HEK293 (cell line): ENCODE measurements around the gene TLDC2.
A peak's percentile ranks its signal among the peaks of the same experiment; 100 is the strongest.
"Not testable (repeated sequence)": the region's sequence is repeated elsewhere in the genome, so short reads cannot be mapped to it uniquely, and the experiment has no call there.

ENCODE experiments used
- CTCF ChIA-PET: fragments of 350-600 bp; formaldehyde crosslinking; extraction: SDS; loops from one replicate; lab custom pipeline; 2021; ENCODE audit warnings: antibody characterized with exemption; lab: Yijun Ruan, JAX
- POLR2A ChIA-PET: fragments of 300-600 bp; formaldehyde crosslinking; extraction: SDS; loops from one replicate; lab custom pipeline; 2020; ENCODE audit warnings: antibody characterized with exemption, inconsistent platforms; lab: Yijun Ruan, JAX
- H3K27ac ChIP-seq: fragments of 200-500 bp; sonication (Bioruptor generic); 2 replicates; pipeline ENCODE4 v1.5.1; 2014; ENCODE audit warnings: low read depth, low read length, control low read depth, inconsistent platforms; ENCODE audit errors: extremely low read depth
- H3K36me3 ChIP-seq, 2 experiments: fragments of 200-500 bp in 1 of 2; sonication (Bioruptor generic) in 1 of 2; 1 replicate in 1 of 2; 2 replicates in 1 of 2; pipeline ENCODE4 v1.5.1; 2014 to 2017; ENCODE audit warnings: inconsistent platforms in 2 of 2, low read length in 2 of 2; ENCODE audit not compliant: control insufficient read depth in 2 of 2, insufficient read depth in 1 of 2
- H3K4me1 ChIP-seq: fragments of 200-500 bp; sonication (Bioruptor generic); 2 replicates; pipeline ENCODE4 v1.5.1; 2014; ENCODE audit warnings: mild to moderate bottlenecking, low read length, inconsistent platforms; ENCODE audit not compliant: control insufficient read depth, insufficient read depth
- H3K4me3 ChIP-seq: 2 replicates; pipeline ENCODE4 v1.5.1; 2011; ENCODE audit warnings: low read depth, mild to moderate bottlenecking, control low read depth, low read length, moderate library complexity
- H3K9me3 ChIP-seq: fragments of 200-500 bp; sonication (Bioruptor generic); 2 replicates; pipeline ENCODE4 v1.5.1; 2014; ENCODE audit warnings: low read depth, low read length, inconsistent platforms; ENCODE audit not compliant: control insufficient read depth, insufficient read depth
- KLF1 ChIP-seq: fragments of 450-650 bp; formaldehyde crosslinking; IDR thresholded peaks from 2 replicates; pipeline ENCODE4 v1.5.1; 2016; ENCODE audit warnings: missing biosample characterization, missing genetic modification characterization
- MEIS1 ChIP-seq: sonication (generic); formaldehyde crosslinking; IDR thresholded peaks from 2 replicates; pipeline ENCODE4 v1.8.1; 2022; ENCODE audit warnings: missing genetic modification reagents, mild to moderate bottlenecking, borderline replicate concordance
- MYNN ChIP-seq: fragments of 450-650 bp; formaldehyde crosslinking; IDR thresholded peaks from 2 replicates; pipeline ENCODE4 v1.5.1; 2016; ENCODE audit warnings: missing biosample characterization, missing genetic modification characterization, borderline replicate concordance
- OVOL3 ChIP-seq: fragments of 450-650 bp; formaldehyde crosslinking; IDR thresholded peaks from 2 replicates; pipeline ENCODE4 v1.5.1; 2016; ENCODE audit warnings: missing biosample characterization, missing genetic modification characterization
- YY1 ChIP-seq: fragments of 450-650 bp; formaldehyde crosslinking; IDR thresholded peaks from 2 replicates; pipeline ENCODE4 v1.5.1; 2018; ENCODE audit warnings: missing biosample characterization, missing genetic modification characterization
- ZBTB17 ChIP-seq: fragments of 450-650 bp; formaldehyde crosslinking; IDR thresholded peaks from 2 replicates; pipeline ENCODE4 v1.5.1; 2016; ENCODE audit warnings: missing biosample characterization, missing genetic modification characterization
- ZBTB21 ChIP-seq: fragments of 450-650 bp; formaldehyde crosslinking; IDR thresholded peaks from 2 replicates; pipeline ENCODE4 v1.5.1; 2017; ENCODE audit warnings: missing biosample characterization, missing genetic modification characterization
- ZNF157 ChIP-seq: fragments of 450-650 bp; formaldehyde crosslinking; IDR thresholded peaks from 2 replicates; pipeline ENCODE4 v1.5.1; 2016; ENCODE audit warnings: missing biosample characterization, missing genetic modification characterization
- ZNF19 ChIP-seq: fragments of 450-650 bp; formaldehyde crosslinking; IDR thresholded peaks from 2 replicates; pipeline ENCODE4; 2016; ENCODE audit warnings: missing biosample characterization, missing genetic modification characterization, low read depth
- ZNF248 ChIP-seq: fragments of 450-650 bp; formaldehyde crosslinking; IDR thresholded peaks from 2 replicates; pipeline ENCODE4 v1.5.1; 2017; ENCODE audit warnings: missing biosample characterization, missing genetic modification characterization
- ZNF335 ChIP-seq: fragments of 450-650 bp; formaldehyde crosslinking; conservative IDR thresholded peaks from 2 replicates; pipeline ENCODE4 v1.5.1; 2016; ENCODE audit warnings: missing biosample characterization, missing genetic modification characterization
- ZNF366 ChIP-seq: fragments of 450-650 bp; formaldehyde crosslinking; conservative IDR thresholded peaks from 2 replicates; pipeline ENCODE4 v1.5.1; 2016; ENCODE audit warnings: missing biosample characterization, missing genetic modification characterization
- ZNF394 ChIP-seq: fragments of 450-650 bp; formaldehyde crosslinking; IDR thresholded peaks from 2 replicates; pipeline ENCODE4 v1.5.1; 2016; ENCODE audit warnings: missing biosample characterization, missing genetic modification characterization, mild to moderate bottlenecking, moderate library complexity, borderline replicate concordance
- ZNF558 ChIP-seq: fragments of 450-650 bp; formaldehyde crosslinking; IDR thresholded peaks from 2 replicates; pipeline ENCODE4 v1.5.1; 2016; ENCODE audit warnings: missing biosample characterization, missing genetic modification characterization
- ZNF621 ChIP-seq: fragments of 450-650 bp; formaldehyde crosslinking; IDR thresholded peaks from 2 replicates; pipeline ENCODE4 v1.5.1; 2017; ENCODE audit warnings: missing biosample characterization, missing genetic modification characterization
- ZNF623 ChIP-seq: fragments of 450-650 bp; formaldehyde crosslinking; IDR thresholded peaks from 2 replicates; pipeline ENCODE4 v1.5.1; 2016; ENCODE audit warnings: missing biosample characterization, missing genetic modification characterization
- ZNF629 ChIP-seq: fragments of 450-650 bp; formaldehyde crosslinking; IDR thresholded peaks from 2 replicates; pipeline ENCODE4 v1.5.1; 2017; ENCODE audit warnings: missing biosample characterization, missing genetic modification characterization
- ZNF654 ChIP-seq: fragments of 450-650 bp; formaldehyde crosslinking; IDR thresholded peaks from 2 replicates; pipeline ENCODE4 v1.5.1; 2016; ENCODE audit warnings: low read depth, missing biosample characterization, missing genetic modification characterization
- ZNF664 ChIP-seq: fragments of 450-650 bp; formaldehyde crosslinking; IDR thresholded peaks from 2 replicates; pipeline ENCODE4 v1.5.1; 2016; ENCODE audit warnings: missing biosample characterization, missing genetic modification characterization
- ZNF707 ChIP-seq: fragments of 450-650 bp; formaldehyde crosslinking; IDR thresholded peaks from 2 replicates; pipeline ENCODE4 v1.5.1; 2016; ENCODE audit warnings: missing biosample characterization, missing genetic modification characterization
- ZNF747 ChIP-seq: fragments of 450-650 bp; formaldehyde crosslinking; IDR thresholded peaks from 2 replicates; pipeline ENCODE4 v1.5.1; 2016; ENCODE audit warnings: missing biosample characterization, missing genetic modification characterization
- ZNF791 ChIP-seq: fragments of 450-650 bp; formaldehyde crosslinking; IDR thresholded peaks from 2 replicates; pipeline ENCODE4 v1.5.1; 2016; ENCODE audit warnings: missing biosample characterization, missing genetic modification characterization
- ZNF837 ChIP-seq: fragments of 450-650 bp; formaldehyde crosslinking; IDR thresholded peaks from 2 replicates; pipeline ENCODE4 v1.5.1; 2016; ENCODE audit warnings: missing biosample characterization, missing genetic modification characterization
- TF ChIP-seq, protein P1 (sequence below): fragments of 450-650 bp; formaldehyde crosslinking; IDR thresholded peaks from 2 replicates; pipeline ENCODE4 v1.5.1; 2017; ENCODE audit warnings: missing biosample characterization, missing genetic modification characterization
- TF ChIP-seq, protein P2 (sequence below): fragments of 450-650 bp; formaldehyde crosslinking; IDR thresholded peaks from 2 replicates; pipeline ENCODE4 v1.5.1; 2016; ENCODE audit warnings: missing biosample characterization, missing genetic modification characterization, low read depth
- TF ChIP-seq, protein P3 (sequence below): fragments of 450-650 bp; formaldehyde crosslinking; IDR thresholded peaks from 2 replicates; pipeline ENCODE4 v1.5.1; 2016; ENCODE audit warnings: missing biosample characterization, missing genetic modification characterization

TLDC2 gene

DNA sequence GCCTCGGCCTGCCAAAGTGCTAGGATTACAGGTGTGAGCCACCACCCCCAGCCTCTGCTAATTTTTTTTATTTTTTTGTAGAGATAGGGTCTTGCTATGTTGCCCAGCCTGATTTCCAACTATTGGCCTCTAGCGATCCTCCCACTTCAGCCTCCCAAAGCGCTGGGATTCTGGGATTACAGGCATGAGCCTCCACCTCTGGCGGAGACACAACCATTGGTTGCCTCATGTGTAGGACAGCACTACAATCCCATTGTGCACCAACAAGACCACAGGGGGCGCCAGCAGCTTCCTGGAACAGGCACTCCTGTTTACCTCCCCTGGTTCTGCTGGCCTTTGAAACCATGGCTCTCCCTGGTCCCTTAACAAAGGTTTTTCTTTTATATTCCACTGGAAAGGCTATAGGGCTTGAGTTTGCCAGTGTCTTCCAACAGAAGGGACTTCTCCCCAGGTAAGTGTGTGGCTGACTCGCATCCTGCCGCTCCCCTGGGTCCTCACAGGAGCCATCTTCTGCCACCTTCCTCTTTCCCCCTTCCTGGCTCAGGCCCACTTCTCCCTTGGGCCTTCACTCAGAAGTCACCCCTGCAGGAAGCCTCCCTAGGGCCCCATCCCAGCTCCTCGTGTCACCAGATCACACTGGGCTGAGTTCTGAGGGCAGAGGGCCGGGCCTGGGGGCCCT is 39.2 kb upstream of the TLDC2 start (continued):
- TF ChIP-seq ZNF19: no peak
- TF ChIP-seq ZNF157 (tag by site-specific recombination): no peak
- no peak for TF ChIP-seq ZNF248 (tag by site-specific recombination)
- peak; percentile 21; the same call in 1 of the 2 replicates for TF ChIP-seq ZNF654
- TF ChIP-seq MYNN (tag by site-specific recombination): no peak
- no peak for TF ChIP-seq MEIS1 (CRISPR knock-in tag)
- no peak for TF ChIP-seq ZNF664 (tag by site-specific recombination)
- no peak for TF ChIP-seq ZNF791 (tag by site-specific recombination)
- no peak for TF ChIP-seq ZBTB21 (tag by site-specific recombination)
- TF ChIP-seq ZNF558 (tag by site-specific recombination): no peak
- TF ChIP-seq ZNF394 (tag by site-specific recombination): 0 out of 2 replicates have a peak, but pooled peaks have one; percentile 15
- no peak for TF ChIP-seq KLF1 (tag by site-specific recombination)
- no peak for TF ChIP-seq ZNF366 (tag by site-specific recombination)
- no peak for TF ChIP-seq YY1 (tag by site-specific recombination)
- TF ChIP-seq, protein P1, sequence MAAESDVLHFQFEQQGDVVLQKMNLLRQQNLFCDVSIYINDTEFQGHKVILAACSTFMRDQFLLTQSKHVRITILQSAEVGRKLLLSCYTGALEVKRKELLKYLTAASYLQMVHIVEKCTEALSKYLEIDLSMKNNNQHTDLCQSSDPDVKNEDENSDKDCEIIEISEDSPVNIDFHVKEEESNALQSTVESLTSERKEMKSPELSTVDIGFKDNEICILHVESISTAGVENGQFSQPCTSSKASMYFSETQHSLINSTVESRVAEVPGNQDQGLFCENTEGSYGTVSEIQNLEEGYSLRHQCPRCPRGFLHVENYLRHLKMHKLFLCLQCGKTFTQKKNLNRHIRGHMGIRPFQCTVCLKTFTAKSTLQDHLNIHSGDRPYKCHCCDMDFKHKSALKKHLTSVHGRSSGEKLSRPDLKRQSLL (tag by site-specific recombination): no peak
- 0 out of 2 replicates have a peak, but pooled peaks have one; percentile 15 for TF ChIP-seq ZNF629 (tag by site-specific recombination)
- TF ChIP-seq ZBTB17 (tag by site-specific recombination): peak; percentile 44; the same call in 1 of the 2 replicates

DNA sequence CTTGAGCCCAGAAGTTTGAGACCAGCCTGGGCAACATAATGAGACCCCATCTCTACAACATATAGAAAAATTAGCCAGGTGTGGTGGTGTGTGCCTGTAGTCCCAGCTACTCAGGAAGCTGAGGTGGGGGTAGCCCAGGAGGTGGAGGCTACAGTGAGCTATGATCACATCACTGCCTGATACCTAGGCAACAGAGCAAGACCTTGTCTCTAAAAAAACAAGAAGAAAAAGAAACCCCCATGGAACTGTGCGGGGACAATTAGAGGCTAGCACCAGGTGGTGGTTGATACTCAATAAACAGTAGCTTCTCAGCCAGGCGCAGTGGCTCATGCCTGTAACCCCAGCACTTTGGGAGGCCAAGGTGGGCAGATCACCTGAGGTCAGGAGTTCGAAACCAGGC is 37.6 kb upstream of the TLDC2 start:
- H3K27ac ChIP-seq, H3K4me1 ChIP-seq, H3K4me3 ChIP-seq, POLR2A ChIA-PET, H3K9me3 ChIP-seq: not testable (repeated sequence)
- CTCF ChIA-PET: interaction anchor here (1.0 kb wide), 1 partner anchor 30 kb away, joined by 3 read pairs; no protein-coding TSS in a partner anchor
- H3K36me3 ChIP-seq: peaks cover 0 to 14% of the 10 kb centered on the region in 2 experiments; a peak in 2 of 3 replicates

DNA sequence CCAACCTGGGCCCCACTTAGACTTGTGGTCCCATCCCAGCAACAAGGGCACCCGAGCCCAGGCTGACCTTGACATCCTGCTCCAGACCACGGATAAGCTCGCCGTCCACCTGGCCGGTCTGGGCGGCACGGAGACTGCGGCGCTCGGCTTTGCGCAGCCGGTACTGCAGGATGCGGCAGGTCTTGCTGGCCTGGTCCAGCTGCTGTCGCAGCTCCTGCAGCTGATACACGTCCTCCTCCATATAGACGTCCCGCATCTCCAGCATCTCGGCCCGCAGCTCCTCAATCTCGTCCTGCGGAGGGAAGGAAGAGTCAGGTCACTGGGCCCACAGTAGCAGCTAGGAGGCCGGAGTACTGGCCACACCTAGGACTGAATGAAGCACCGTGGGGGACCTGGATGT is 36.8 kb upstream of the TLDC2 start:
- no peak for TF ChIP-seq ZNF707 (tag by site-specific recombination)
- TF ChIP-seq OVOL3: no peak
- no peak for TF ChIP-seq ZNF366 (tag by site-specific recombination)
- TF ChIP-seq, protein P2, sequence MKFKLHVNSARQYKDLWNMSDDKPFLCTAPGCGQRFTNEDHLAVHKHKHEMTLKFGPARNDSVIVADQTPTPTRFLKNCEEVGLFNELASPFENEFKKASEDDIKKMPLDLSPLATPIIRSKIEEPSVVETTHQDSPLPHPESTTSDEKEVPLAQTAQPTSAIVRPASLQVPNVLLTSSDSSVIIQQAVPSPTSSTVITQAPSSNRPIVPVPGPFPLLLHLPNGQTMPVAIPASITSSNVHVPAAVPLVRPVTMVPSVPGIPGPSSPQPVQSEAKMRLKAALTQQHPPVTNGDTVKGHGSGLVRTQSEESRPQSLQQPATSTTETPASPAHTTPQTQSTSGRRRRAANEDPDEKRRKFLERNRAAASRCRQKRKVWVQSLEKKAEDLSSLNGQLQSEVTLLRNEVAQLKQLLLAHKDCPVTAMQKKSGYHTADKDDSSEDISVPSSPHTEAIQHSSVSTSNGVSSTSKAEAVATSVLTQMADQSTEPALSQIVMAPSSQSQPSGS: no peak
- no peak for TF ChIP-seq ZNF664 (tag by site-specific recombination)
- TF ChIP-seq, protein P3, sequence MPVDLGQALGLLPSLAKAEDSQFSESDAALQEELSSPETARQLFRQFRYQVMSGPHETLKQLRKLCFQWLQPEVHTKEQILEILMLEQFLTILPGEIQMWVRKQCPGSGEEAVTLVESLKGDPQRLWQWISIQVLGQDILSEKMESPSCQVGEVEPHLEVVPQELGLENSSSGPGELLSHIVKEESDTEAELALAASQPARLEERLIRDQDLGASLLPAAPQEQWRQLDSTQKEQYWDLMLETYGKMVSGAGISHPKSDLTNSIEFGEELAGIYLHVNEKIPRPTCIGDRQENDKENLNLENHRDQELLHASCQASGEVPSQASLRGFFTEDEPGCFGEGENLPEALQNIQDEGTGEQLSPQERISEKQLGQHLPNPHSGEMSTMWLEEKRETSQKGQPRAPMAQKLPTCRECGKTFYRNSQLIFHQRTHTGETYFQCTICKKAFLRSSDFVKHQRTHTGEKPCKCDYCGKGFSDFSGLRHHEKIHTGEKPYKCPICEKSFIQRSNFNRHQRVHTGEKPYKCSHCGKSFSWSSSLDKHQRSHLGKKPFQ (tag by site-specific recombination): no peak
- TF ChIP-seq ZNF837: no peak
- TF ChIP-seq ZNF747: no peak
- no peak for TF ChIP-seq ZNF621 (tag by site-specific recombination)
- no peak for TF ChIP-seq ZNF623 (tag by site-specific recombination)
- TF ChIP-seq ZNF335 (tag by site-specific recombination): no peak
- H3K4me1 ChIP-seq: no peaks in the 10 kb centered on the region
- POLR2A ChIA-PET: no interaction called here
- no peaks in the 10 kb centered on the region for H3K9me3 ChIP-seq
- H3K27ac ChIP-seq: no peak overlapping the region
- CTCF ChIA-PET: interaction anchor here (1.0 kb wide), 1 partner anchor 31 kb away, joined by 3 read pairs; no protein-coding TSS in a partner anchor
- peaks cover 0 to 14% of the 10 kb centered on the region in 2 experiments; a peak in 2 of 3 replicates for H3K36me3 ChIP-seq
- H3K4me3 ChIP-seq: no peak overlapping the region
